Astrocyte (in vitro differentiated cells and primary cell): Measurements from ENCODE around the gene LIN52. TPM values are rescaled to one million over a fixed set of nuclear protein-coding genes. Genes with fewer than 3 reads are reported as not detected.

Experiments used
- DNase-seq: peaks from one replicate; pipeline ENCODE4 v3.0.0-alpha.2; 2010; ENCODE audit warnings: low read depth
- FAIRE-seq: peaks from 2 replicates; lab custom pipeline; 2011; peaks lifted over from hg19 to GRCh38; lab: Jason Lieb, UNC
- H2AFZ ChIP-seq: 2 replicates; pipeline ENCODE4 v1.6.0; 2012; ENCODE audit warnings: low read depth, low read length, inconsistent platforms
- H3K27ac ChIP-seq: 2 replicates; pipeline ENCODE4 v1.5.1; 2011; ENCODE audit warnings: low read depth, low read length, inconsistent platforms
- H3K27me3 ChIP-seq: 2 replicates; pipeline ENCODE4 v1.6.0; 2011; ENCODE audit warnings: low read length, inconsistent platforms; ENCODE audit not compliant: insufficient read depth
- H3K36me3 ChIP-seq: 2 replicates; pipeline ENCODE4 v1.5.1; 2011; ENCODE audit warnings: low read length, inconsistent platforms; ENCODE audit not compliant: insufficient read depth
- H3K4me1 ChIP-seq: 2 replicates; pipeline ENCODE4 v1.5.1; 2011; ENCODE audit warnings: low read length, inconsistent platforms; ENCODE audit not compliant: insufficient read depth
- H3K4me2 ChIP-seq: 2 replicates; pipeline ENCODE4 v1.6.0; 2012; ENCODE audit warnings: low read length, inconsistent platforms
- H3K4me3 ChIP-seq: 2 replicates; pipeline ENCODE4 v1.5.1; 2011; ENCODE audit warnings: low read depth, mild to moderate bottlenecking, low read length, inconsistent platforms; ENCODE audit not compliant: insufficient read depth
- H3K79me2 ChIP-seq: 2 replicates; pipeline ENCODE4 v1.6.0; 2012; ENCODE audit warnings: mild to moderate bottlenecking, low read length, inconsistent platforms; ENCODE audit not compliant: insufficient read depth
- H3K9ac ChIP-seq: 2 replicates; pipeline ENCODE4 v1.6.0; 2012; ENCODE audit warnings: mild to moderate bottlenecking, low read length, inconsistent platforms
- H3K9me3 ChIP-seq: 2 replicates; pipeline ENCODE4 v1.5.1; 2012; ENCODE audit warnings: low read depth, mild to moderate bottlenecking, low read length, inconsistent platforms; ENCODE audit not compliant: insufficient read depth
- H4K20me1 ChIP-seq: 2 replicates; pipeline ENCODE4 v1.6.0; 2012; ENCODE audit warnings: low read length, inconsistent platforms; ENCODE audit not compliant: insufficient read depth
- H3K27ac Mint-ChIP-seq: one replicate; pipeline ENCODE4 v1.8.0; 2021; ENCODE audit warnings: mild to moderate bottlenecking, mixed read lengths; ENCODE audit not compliant: unreplicated experiment
- H3K27me3 Mint-ChIP-seq: one replicate; pipeline ENCODE4 v1.8.0; 2021; ENCODE audit warnings: low read depth, mixed read lengths; ENCODE audit not compliant: unreplicated experiment
- H3K36me3 Mint-ChIP-seq: one replicate; pipeline ENCODE4 v1.8.0; 2021; ENCODE audit warnings: low read depth, mixed read lengths; ENCODE audit not compliant: unreplicated experiment
- H3K4me1 Mint-ChIP-seq: one replicate; pipeline ENCODE4 v1.8.0; 2021; ENCODE audit warnings: low read depth, mixed read lengths; ENCODE audit not compliant: unreplicated experiment
- H3K4me3 Mint-ChIP-seq: one replicate; pipeline ENCODE4 v1.8.0; 2021; ENCODE audit warnings: mild to moderate bottlenecking, moderate library complexity, mixed read lengths; ENCODE audit not compliant: unreplicated experiment
- H3K9me3 Mint-ChIP-seq: one replicate; pipeline ENCODE4 v1.8.0; 2021; ENCODE audit warnings: mild to moderate bottlenecking, mixed read lengths; ENCODE audit not compliant: unreplicated experiment
- EZH2 ChIP-seq: IDR thresholded peaks from 2 replicates; pipeline ENCODE4 v1.6.1; 2012; ENCODE audit warnings: mild to moderate bottlenecking, low read length, inconsistent platforms; ENCODE audit not compliant: insufficient read depth
- total RNA-seq: library from RNA; stranded (reverse); gene quantifications from 2 replicates; pipeline ENCODE4 v1.2.1, GENCODE V29; 2021
- TF ChIP-seq, protein P1 (sequence below): IDR thresholded peaks from 2 replicates; pipeline ENCODE4 v1.5.1; 2011; ENCODE audit warnings: low read depth, mild to moderate bottlenecking, inconsistent platforms, low read length, moderate library complexity; ENCODE audit not compliant: insufficient read depth

Gene LIN52
- total RNA-seq, 1 donor from 2014 or later, result 5.5 TPM

- H3K9ac ChIP-seq, result no peak overlapping the region
- Mint-ChIP-seq H3K27ac (no peak overlapping the region), H3K36me3 (peaks cover 13% of the 10 kb centered on the region), H3K9me3 (peaks cover 1% of the 10 kb centered on the region), H3K27me3 (peaks cover 15% of the 10 kb centered on the region), H3K4me1 (no peaks in the 10 kb centered on the region), H3K4me3 (no peak overlapping the region)
- H3K36me3 ChIP-seq, result peaks cover 4% of the 10 kb centered on the region
- no peak for FAIRE-seq
- no peak overlapping the region for H3K4me2 ChIP-seq
- H3K27me3 ChIP-seq, result no peaks in the 10 kb centered on the region
- no peak overlapping the region for H3K4me3 ChIP-seq
- H3K9me3 ChIP-seq, result no peaks in the 10 kb centered on the region
- H3K4me1 ChIP-seq, result no peaks in the 10 kb centered on the region
- no peak overlapping the region for H2AFZ ChIP-seq
- H3K27ac ChIP-seq, result no peak overlapping the region
- H4K20me1 ChIP-seq, result no peaks in the 10 kb centered on the region
- no peak for TF ChIP-seq EZH2
- TF ChIP-seq, protein P1, sequence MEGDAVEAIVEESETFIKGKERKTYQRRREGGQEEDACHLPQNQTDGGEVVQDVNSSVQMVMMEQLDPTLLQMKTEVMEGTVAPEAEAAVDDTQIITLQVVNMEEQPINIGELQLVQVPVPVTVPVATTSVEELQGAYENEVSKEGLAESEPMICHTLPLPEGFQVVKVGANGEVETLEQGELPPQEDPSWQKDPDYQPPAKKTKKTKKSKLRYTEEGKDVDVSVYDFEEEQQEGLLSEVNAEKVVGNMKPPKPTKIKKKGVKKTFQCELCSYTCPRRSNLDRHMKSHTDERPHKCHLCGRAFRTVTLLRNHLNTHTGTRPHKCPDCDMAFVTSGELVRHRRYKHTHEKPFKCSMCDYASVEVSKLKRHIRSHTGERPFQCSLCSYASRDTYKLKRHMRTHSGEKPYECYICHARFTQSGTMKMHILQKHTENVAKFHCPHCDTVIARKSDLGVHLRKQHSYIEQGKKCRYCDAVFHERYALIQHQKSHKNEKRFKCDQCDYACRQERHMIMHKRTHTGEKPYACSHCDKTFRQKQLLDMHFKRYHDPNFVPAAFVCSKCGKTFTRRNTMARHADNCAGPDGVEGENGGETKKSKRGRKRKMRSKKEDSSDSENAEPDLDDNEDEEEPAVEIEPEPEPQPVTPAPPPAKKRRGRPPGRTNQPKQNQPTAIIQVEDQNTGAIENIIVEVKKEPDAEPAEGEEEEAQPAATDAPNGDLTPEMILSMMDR, result no peak
- no peaks in the 10 kb centered on the region for H3K79me2 ChIP-seq
- DNase-seq, result no peak
Observed at GRCh38 chr14:74203639-74204038, 118.9 kb downstream of the LIN52 start.

- no peak overlapping the region for H2AFZ ChIP-seq
- DNase-seq (no peak), FAIRE-seq (no peak)
- Mint-ChIP-seq H3K4me1 (no peaks in the 10 kb centered on the region), H3K36me3 (peaks cover 8% of the 10 kb centered on the region), H3K27me3 (peaks cover 22% of the 10 kb centered on the region), H3K4me3 (no peak overlapping the region), H3K9me3 (peaks cover 1% of the 10 kb centered on the region), H3K27ac (no peak overlapping the region)
- H3K9ac ChIP-seq, result no peak overlapping the region
- H3K27me3 ChIP-seq, result no peaks in the 10 kb centered on the region
- H3K4me3 ChIP-seq, result no peak overlapping the region
- H3K9me3 ChIP-seq, result no peaks in the 10 kb centered on the region
- H3K79me2 ChIP-seq, result no peaks in the 10 kb centered on the region
- H3K36me3 ChIP-seq, result peaks cover 4% of the 10 kb centered on the region
- H3K27ac ChIP-seq, result no peak overlapping the region
- no peak overlapping the region for H3K4me2 ChIP-seq
- TF ChIP-seq, protein P1, result no peak
- no peak for TF ChIP-seq EZH2
- H3K4me1 ChIP-seq, result no peaks in the 10 kb centered on the region
- H4K20me1 ChIP-seq, result no peaks in the 10 kb centered on the region
Observed at GRCh38 chr14:74204491-74204890, 119.7 kb downstream of the LIN52 start.

DNA sequence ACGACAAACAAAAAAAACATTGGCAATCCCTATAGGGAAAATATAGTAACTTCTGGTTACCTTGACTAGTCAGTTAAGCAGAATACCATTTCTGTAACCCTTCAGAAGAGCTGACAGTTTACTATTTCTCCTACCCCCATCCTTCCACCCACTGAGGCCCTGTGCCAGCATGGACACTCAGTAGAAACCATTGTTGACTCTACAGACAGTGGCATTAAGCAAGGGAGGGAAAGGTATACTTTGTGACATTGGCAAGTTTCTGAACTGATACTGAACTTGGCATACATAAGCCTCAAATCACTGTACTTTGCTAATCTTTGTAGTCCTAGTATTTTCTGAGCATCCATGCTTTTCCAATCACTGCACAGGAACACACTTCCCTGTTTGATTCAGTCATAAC is 121.1 kb downstream of the LIN52 start:
- Mint-ChIP-seq H3K4me3 (no peak overlapping the region), H3K36me3 (peaks cover 8% of the 10 kb centered on the region), H3K9me3 (peaks cover 1% of the 10 kb centered on the region), H3K4me1 (no peaks in the 10 kb centered on the region), H3K27me3 (peaks cover 24% of the 10 kb centered on the region), H3K27ac (no peak overlapping the region)
- Histone ChIP-seq H3K27me3 (no peaks in the 10 kb centered on the region), H3K4me1 (no peaks in the 10 kb centered on the region), H4K20me1 (no peaks in the 10 kb centered on the region), H3K4me2 (no peak overlapping the region), H3K9me3 (no peaks in the 10 kb centered on the region), H3K79me2 (no peaks in the 10 kb centered on the region), H3K36me3 (peaks cover 4% of the 10 kb centered on the region), H3K27ac (no peak overlapping the region), H3K4me3 (no peak overlapping the region), H3K9ac (no peak overlapping the region), H2AFZ (no peak overlapping the region)
- DNase-seq (no peak), FAIRE-seq (no peak)
- TF ChIP-seq EZH2, result no peak
- TF ChIP-seq, protein P1, result no peak
